Activated gamma-delta T cell (primary cell): Measurements from ENCODE around the gene DOC2A.

Source experiments
- DNase-seq: peaks from one replicate; lab custom pipeline; 2025; lab: John Stamatoyannopoulos, UW

Gene DOC2A

DNA sequence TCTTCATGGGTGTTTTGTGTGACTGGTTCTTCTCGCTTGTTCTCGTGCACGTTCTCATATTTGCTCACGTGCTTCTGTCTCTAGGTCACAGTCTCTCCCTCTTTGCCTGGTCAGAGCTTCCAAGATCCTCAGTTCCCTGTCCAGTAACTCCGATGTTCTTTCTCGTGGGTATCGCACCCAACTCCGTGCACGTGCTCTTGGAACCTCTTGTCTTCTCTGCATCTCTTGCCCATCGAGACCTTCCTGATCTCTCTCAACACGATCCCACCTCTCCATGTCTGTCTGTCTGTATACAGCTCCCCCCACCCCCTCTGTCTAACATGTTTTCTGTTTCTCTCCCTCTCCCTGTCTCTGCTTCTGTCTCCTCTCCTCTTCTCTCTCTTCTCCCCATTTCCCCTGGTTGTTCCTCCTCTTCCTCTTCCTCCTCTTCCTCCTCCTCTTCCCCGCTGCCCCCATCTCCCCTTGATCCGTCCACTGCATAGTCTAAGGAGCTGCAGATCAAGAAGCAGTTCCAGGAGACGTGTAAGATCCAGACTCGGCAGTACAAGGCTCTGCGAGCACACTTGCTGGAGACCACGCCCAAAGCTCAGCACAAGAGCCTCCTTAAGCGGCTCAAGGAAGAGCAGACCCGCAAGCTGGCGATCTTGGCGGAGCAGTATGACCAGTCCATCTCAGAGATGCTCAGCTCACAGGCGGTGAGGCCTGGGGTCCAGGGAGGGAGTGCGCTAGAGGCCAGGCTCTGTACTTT is 21.5 kb downstream of the DOC2A start:
- no peak for DNase-seq

DNA sequence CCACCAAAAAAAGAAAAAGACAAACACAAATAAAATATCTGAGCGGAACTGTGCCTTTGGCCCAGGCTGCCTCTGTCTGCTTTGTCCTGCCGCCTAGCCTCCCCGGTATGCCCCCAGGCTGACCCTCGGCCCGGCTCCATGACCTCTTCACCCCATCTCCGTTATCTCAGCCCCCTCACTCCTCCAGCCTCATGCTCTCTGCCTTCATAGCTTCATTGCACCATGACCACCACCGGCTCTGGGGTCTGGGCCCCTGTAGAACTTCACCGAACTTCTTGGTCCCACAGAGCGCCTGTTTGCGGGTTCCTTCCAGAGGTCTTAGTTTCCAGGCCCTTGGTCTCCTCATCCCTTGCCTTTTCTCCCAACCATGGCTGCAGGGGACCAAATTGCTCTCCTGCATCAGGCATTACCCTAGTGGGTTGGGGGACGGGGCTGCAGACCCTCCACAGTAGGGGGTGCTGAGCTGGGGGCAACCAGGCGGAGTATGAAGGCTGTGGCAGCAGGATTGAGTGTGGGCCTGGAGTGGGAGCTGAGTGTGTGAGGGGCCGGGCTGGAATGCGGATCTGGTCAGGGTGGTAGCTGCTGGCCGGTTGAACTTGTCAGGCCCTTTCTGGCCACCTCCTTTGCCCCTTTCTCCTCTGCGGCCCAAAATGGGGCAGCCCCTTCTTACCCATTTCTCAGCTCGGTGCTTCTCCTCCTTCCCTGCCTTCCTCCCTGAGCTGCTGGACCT is 22.3 kb downstream of the DOC2A start:
- no peak for DNase-seq

GRCh38 chr16:29987371-29988085 is 23.3 kb downstream of the DOC2A start:
- no peak for DNase-seq

DNA sequence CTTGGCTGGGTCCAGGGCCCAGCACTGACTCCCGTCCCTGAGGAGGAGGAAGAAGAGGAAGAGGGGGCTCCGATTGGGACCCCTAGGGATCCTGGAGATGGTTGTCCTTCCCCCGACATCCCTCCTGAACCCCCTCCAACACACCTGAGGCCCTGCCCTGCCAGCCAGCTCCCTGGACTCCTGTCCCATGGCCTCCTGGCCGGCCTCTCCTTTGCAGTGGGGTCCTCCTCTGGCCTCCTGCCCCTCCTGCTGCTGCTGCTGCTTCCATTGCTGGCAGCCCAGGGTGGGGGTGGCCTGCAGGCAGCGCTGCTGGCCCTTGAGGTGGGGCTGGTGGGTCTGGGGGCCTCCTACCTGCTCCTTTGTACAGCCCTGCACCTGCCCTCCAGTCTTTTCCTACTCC is 23.9 kb downstream of the DOC2A start:
- DNase-seq: no peak

DNA sequence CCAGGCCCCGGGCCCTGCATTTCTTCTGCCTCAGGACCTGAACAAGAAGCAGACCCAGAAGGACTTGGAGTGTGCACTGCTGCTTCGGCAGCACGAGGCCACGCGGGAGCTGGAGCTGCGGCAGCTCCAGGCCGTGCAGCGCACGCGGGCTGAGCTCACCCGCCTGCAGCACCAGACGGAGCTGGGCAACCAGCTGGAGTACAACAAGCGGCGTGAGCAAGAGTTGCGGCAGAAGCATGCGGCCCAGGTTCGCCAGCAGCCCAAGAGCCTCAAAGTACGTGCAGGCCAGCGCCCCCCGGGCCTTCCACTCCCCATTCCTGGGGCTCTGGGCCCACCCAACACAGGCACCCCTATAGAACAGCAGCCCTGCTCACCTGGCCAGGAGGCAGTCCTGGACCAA is 24.6 kb downstream of the DOC2A start:
- no peak for DNase-seq

DNA sequence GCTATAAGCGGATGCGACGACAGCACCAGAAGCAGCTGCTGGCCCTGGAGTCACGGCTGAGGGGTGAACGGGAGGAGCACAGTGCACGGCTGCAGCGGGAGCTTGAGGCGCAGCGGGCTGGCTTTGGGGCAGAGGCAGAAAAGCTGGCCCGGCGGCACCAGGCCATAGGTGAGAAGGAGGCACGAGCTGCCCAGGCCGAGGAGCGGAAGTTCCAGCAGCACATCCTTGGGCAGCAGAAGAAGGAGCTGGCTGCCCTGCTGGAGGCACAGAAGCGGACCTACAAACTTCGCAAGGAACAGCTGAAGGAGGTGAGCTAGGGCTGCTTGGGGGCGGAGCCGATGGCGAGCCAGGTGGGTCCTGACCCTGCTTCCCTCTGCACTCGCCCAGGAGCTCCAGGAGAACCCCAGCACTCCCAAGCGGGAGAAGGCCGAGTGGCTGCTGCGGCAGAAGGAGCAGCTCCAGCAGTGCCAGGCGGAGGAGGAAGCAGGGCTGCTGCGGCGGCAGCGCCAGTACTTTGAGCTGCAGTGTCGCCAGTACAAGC is 25.5 kb downstream of the DOC2A start:
- DNase-seq: no peak

DNA sequence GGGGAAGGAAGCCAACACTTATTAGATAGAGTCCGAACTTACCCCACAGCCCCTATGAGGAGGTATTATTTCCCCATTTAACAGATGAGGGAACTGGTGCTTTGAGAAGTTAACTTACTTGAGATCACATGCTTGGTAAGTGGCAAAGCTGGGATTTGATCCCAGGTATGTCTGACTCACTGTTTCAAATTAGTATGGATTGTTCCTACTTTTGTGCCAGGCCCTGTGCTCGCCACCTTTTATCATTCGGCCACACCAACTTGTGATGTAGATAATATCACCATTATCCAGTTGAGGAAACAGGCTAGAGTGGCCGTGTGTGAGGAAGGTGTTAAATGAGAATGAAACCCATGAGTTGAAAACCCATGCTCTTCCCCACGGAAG is 26.1 kb downstream of the DOC2A start:
- no peak for DNase-seq

DNA sequence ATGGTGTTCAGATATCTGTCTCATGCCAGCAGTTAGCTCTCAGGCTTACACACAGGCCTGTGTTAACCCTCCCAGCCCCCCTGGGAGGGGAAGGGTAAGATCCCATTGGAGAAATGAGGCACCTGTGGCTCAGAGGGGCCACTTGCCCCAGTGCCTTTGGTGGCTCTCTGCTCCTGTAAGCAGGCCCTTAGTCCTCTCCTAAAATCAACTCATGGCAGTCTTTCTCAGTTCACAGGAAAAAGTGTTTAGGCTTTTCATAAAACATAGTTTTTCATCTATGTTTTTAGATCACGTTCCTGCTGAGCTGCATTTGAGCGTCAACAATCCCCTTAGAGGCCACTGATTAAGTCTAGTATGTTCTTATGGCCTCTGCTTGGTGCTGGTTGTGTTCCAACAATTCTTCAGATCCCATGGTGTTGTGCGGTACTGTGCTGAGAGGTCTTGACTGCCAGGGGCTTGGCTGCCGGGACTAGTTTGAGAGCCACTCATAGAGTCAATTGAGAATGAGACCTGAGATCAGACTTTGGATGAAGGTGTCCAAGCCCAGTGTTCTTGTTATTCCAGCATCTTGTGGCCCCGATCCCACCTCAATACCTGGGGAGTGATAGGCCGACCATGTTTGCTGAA is 26.6 kb downstream of the DOC2A start:
- no peak for DNase-seq

DNA sequence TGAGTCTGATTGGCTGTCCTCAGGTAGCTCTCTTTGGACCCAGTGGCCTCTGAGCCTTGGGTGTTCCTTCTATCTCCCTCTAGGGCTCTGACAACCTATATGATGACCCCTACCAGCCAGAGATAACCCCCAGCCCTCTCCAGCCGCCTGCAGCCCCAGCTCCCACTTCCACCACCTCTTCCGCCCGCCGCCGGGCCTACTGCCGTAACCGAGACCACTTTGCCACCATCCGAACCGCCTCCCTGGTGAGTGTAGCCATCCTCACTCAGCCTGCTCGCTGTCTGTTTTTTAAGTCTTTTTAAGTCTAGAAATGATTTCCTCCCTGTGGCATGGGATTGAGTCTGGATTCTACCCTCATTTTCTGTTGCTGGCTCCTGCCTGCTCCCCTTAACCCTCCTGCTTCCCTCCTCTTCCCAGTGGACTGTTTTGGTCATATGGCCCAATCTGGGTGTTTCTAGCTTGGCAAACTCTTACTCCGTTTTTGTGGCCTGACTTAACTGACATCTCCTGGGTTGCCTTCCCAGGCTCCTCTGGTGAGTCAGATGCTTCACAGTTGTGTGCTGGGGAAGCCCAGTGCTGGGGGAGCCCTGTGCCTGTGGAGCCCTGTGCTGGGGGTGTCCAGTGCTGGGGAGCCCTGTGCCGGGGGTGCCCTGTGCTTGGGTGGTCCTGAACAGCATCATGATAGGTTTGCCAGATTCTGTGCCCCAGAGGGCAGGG is 27.2 kb downstream of the DOC2A start:
- no peak for DNase-seq

DNA sequence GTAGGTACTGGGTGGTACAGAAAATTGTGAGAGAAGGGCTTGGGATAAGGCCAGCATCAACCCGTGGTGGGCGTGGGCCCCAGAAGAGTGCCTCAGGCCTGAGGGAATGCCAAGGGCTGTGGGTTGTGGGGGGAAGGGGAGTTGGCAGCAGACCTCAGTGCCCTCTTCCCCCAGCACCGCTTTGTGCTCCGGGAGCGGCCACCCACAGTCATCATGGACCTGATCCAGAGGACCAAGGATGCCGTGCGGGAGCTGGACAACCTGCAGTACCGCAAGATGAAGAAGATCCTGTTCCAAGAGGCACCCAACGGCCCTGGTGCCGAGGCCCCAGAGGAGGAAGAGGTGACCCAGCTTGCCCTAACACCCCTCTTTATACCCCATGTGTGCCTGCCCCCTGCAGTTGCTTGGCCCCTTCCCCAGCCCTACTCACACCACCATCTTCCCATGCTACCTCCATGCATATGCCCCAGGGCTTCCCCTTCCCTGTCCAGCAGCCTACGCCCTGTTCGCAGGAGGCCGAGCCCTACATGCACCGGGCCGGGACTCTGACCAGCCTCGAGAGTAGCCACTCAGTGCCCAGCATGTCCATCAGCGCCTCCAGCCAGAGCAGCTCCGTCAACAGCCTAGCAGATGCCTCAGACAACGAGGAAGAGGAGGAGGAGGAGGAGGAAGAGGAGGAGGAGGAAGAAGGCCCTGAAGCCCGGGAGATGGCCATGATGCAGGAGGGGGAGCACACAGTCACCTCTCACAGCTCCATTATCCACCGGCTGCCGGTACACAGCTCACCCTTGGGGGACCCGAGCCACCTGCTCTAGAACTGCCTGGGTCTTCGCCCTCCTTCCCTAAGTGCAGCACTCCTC is 28.0 kb downstream of the DOC2A start:
- DNase-seq: no peak

DNA sequence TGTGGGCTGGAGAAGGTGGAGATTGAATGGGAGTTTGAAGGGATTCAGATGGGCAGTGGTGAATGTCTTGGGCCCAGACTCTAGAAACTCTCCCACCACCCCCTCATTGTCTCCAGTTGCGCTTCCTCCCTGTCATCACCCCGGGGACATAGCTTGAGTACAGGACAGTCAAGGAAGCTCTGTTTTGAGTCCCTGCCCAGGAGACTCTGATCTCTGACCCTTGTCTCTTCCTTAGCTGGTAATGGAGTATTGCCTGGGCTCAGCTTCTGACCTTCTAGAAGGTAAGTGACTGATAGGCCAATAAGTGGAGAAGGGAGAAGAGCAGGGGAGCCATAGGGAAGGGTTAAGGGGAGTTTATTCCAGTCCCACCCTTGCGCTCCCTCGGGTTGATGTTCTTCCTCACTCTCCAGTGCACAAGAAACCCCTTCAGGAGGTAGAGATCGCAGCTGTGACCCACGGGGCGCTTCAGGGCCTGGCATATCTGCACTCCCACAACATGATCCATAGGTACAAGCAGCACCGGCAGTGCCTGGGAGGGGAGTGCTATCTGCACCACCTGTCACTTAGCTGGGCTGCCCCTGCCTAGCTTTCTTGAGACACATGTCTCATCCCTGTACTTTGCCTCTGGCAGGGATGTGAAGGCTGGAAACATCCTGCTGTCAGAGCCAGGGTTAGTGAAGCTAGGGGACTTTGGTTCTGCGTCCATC is 32.1 kb downstream of the DOC2A start:
- DNase-seq: no peak

DNA sequence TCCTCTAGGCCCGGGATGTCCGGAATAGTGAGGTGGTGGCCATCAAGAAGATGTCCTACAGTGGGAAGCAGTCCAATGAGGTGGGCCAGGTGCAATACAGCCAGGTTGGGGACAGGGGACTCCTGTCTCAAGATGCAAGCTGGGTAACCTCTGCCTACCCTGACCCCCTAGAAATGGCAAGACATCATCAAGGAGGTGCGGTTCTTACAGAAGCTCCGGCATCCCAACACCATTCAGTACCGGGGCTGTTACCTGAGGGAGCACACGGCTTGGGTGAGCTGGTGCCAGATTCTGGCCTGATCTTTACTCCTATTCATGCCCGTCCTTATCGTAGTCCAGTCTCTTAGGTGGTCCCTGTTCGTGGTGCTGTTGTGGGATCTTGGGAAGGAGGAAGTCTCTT is 32.7 kb downstream of the DOC2A start:
- no peak for DNase-seq

- no peak for DNase-seq
Measured at GRCh38 chr16:29977063-29977825, 33.6 kb downstream of the DOC2A start.

DNA sequence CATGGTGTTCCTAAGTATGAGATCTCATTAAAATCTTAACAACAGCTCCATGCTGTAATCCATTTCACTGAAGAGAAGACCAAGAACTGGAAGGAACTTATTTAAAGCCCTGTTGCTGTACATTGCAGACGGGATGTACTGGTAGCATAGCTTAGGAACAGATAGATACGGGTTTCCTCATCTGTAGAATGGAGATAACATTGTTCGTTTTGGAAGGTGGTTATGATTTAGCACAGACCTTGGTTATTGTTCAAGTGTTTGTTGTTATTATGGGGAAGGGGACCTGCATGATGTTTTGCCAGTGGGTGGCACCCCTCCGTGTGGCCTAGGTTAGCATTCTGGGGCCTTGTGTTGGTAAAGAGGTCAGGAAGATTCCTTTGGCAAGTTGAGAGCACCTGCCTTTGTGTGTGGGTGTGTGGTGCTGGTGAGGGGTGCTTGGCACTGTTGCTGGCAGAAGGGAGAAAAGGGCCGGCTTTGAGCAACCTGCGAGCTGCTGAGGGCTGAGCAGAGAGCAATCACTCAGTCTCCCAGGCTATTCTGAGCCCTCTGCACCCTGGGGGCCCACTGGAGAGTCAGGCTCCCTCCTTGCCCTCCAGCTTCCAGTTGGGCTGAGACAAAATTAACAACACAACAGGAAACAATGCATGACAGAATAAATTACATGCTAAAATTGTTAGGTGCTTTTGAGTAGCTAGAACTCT is 34.9 kb downstream of the DOC2A start:
- DNase-seq: no peak

DNA sequence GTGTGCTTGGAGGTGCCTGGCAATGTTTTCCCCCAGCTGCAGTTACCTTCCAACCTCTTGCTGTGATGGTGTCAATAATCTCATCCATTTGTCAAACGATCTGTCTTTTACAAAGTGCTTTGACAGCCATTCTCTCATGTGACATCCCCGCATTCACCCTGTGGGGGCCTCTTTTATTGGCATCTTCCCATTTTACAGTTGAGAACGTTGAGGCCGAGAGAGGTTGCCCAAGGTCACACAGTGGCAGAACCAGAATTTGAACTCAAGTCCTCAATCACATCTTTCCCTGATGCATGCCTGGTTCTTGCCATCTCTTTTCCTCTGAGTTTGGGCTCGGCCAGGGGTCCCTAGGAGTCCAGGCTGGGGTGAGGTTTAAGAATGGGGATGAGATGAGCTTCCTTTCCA is 35.7 kb downstream of the DOC2A start:
- no peak for DNase-seq

GRCh38 chr16:29974291-29975133 is 36.3 kb downstream of the DOC2A start:
- DNase-seq: no peak

DNA sequence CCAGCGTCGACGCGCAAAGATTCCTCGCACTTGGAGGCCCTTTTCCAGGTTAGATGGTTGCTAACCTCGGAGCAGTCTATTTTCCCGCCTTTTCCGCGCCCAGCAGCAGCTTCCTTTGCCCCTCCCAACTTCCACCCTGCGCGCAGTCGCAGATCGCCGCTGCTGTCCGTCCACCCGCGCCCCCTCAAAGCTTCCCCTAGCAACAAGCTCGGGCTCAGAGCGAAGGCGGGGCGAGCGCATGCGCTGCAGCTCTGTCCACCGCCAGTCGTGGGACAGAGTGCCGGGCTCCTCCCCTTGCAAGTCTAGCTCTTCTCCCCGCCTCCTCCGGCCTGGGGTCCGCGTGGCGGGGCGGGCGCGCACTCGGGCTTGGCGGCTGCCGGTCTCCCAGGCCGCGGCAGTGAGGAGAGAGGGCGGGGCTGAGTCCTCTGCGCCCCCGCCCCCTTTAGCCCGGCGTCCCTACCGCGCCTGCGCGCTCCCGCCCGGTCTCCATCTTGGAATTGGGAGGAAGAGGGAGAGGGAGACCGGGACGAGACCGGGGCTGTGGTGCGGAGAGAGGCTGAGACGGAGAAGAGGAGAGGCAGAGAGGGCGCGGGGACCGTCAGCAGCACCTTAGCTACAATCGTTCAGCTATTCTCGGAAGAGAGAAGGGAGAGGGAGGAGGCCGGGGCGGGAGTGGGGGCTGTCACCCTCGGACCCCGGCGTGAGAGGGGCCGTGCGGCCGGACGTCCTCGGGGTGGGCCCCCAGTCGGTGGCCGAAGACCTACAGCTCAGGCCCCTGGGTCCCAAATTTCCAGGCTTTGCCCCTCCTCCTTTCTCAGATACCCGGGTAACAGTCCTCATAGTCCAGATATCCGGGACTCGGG is 37.2 kb downstream of the DOC2A start, which contains the start of gene TAOK2:
Gene TAOK2 (plus strand): TSS at position 485 of the 863 bp plus-strand sequence. CDS start 3,905 bp downstream, outside the sequence.
- peak; percentile 96 for DNase-seq
